ENCODE measurements around the gene TCL1B.

TCL1B gene

GRCh38 chr14:95679148-95679815 is 6.9 kb upstream of the TCL1B start:
- no peak for TF ChIP-seq REST (IDR thresholded peaks at IDR 0.05; ENCODE audit: insufficient read depth in 1 of 2, low read depth in 2 of 2, low read length in 2 of 2)
- no peak for TF ChIP-seq POLR2AphosphoS5 (IDR thresholded peaks at IDR 0.05; ENCODE audit: low read depth, low read length)
- no peak for TF ChIP-seq FOXP2 (optimal IDR thresholded peaks at IDR 0.05; ENCODE audit: borderline replicate concordance, extremely low read depth, extremely low read length, insufficient read depth)
- no peak for TF ChIP-seq TAF1 (IDR thresholded peaks at IDR 0.05; ENCODE audit: borderline replicate concordance, insufficient read depth, low read length)
- TF ChIP-seq SIN3A (IDR thresholded peaks at IDR 0.05; ENCODE audit: borderline replicate concordance, insufficient read depth, low read length) = no peak

DNA sequence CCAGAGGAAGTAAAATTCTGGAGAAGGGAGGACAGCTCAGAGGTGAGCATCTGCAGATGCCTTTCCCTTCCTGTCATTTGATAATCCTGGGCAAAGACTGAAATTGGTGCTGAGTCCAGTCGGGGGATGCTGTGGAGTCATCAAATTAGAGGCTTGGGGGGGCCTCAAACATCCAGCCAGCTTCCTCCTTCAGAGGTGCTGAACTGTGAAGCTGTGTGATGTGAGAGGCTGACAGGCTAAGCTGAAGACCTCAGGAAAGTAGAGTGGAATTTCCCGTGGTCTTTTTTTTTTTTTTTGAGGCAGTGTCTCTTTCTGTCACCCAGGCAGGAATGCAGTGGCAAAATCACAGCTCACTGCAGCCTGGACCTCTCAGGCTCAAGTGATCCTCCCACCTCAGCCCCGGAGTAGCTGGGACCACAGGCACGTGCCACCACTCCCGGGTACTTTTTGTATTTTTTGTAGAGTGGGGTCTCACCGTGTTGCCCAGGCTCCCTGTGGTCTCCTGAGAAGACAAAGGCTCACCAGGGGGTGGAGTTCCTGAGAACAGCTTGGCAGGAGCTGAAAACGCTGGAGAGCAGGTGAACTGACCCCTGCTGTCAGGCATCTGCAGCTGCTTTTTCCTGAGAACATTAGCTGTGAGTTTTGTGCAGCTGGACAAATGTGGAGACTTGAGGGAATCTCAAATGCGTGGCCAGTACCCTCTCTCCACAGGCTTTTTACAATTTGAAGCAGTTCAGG is 6.1 kb upstream of the TCL1B start:
- no peak for TF ChIP-seq POLR2AphosphoS5 (IDR thresholded peaks at IDR 0.05; ENCODE audit: low read depth, low read length)
- no peak for TF ChIP-seq SIN3A (IDR thresholded peaks at IDR 0.05; ENCODE audit: borderline replicate concordance, insufficient read depth, low read length)
- TF ChIP-seq FOXP2 (optimal IDR thresholded peaks at IDR 0.05; ENCODE audit: borderline replicate concordance, extremely low read depth, extremely low read length, insufficient read depth) = no peak
- no peak for TF ChIP-seq TAF1 (IDR thresholded peaks at IDR 0.05; ENCODE audit: borderline replicate concordance, insufficient read depth, low read length)
- no peak for TF ChIP-seq REST (IDR thresholded peaks at IDR 0.05; ENCODE audit: insufficient read depth in 1 of 2, low read depth in 2 of 2, low read length in 2 of 2)

- TF ChIP-seq POLR2AphosphoS5 (IDR thresholded peaks at IDR 0.05; ENCODE audit: low read depth, low read length) = no peak
- no peak for TF ChIP-seq SIN3A (IDR thresholded peaks at IDR 0.05; ENCODE audit: borderline replicate concordance, insufficient read depth, low read length)
- TF ChIP-seq REST (IDR thresholded peaks at IDR 0.05; ENCODE audit: insufficient read depth in 1 of 2, low read depth in 2 of 2, low read length in 2 of 2) = no peak
- TF ChIP-seq FOXP2 (optimal IDR thresholded peaks at IDR 0.05; ENCODE audit: borderline replicate concordance, extremely low read depth, extremely low read length, insufficient read depth) = no peak
Measured at GRCh38 chr14:95681153-95681552, 5.1 kb upstream of the TCL1B start.

GRCh38 chr14:95683793-95684192 is 2.4 kb upstream of the TCL1B start:
- TF ChIP-seq SIN3A (IDR thresholded peaks at IDR 0.05; ENCODE audit: borderline replicate concordance, insufficient read depth, low read length) = no peak
- no peak for TF ChIP-seq TAF1 (IDR thresholded peaks at IDR 0.05; ENCODE audit: borderline replicate concordance, insufficient read depth, low read length)
- no peak for TF ChIP-seq POLR2AphosphoS5 (IDR thresholded peaks at IDR 0.05; ENCODE audit: low read depth, low read length)
- no peak for TF ChIP-seq REST (IDR thresholded peaks at IDR 0.05; ENCODE audit: insufficient read depth in 1 of 2, low read depth in 2 of 2, low read length in 2 of 2)
- no peak for TF ChIP-seq FOXP2 (optimal IDR thresholded peaks at IDR 0.05; ENCODE audit: borderline replicate concordance, extremely low read depth, extremely low read length, insufficient read depth)
